Activated T-cell treated with anti-CD3 and anti-CD28 coated beads for 1 hour (primary cell): ENCODE measurements around the gene DIPK2A.

Experiments
- DNase-seq: peaks from one replicate; pipeline ENCODE4 v3.0.0-alpha.2; 2020; ENCODE audit warnings: low read depth

The DIPK2A gene

DNA sequence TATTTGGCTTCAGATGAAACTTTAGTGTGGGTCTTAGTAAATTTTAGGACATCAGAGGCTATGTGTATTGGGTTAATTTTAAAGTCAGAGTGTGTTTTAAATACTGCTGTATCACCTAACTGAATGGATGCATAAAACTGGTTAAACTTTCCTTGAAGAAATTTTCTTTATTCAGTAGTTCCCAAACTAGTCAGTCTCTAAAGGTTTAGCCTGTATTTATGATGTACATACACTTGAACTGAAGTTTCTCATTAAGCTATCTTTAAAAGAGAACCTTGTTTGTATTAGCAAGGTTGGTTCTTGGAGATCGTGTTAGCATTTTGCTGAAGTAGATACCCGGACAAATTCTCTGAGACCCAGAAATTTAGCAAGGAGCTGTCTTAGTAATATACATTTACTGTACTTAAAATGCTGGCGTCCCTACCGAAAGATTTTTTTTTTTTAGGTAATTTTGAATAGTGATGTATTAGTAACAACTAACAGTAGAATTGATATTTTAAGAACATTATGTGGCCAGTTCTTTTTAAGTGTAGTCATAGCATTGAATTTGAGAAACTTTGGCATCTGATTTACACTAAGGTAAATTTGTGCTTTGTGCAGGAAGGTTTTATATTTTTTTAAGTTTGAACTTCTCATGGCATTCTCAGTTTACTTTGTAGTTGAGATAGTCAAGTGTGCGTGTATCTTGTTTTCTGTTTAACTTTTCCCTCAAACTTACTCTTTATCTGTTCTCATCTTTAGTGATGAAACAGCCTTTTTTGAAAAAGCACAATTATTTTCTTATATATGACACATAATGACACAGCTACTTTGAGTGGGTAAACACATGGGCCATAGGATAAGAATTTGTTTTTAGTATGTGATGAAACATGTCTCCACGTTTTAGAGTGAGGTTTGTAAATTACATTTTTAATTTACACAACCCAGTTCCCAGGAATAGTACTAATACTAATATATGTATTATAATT, 2.9 kb downstream of the DIPK2A start:
- DNase-seq: no peak

DNA sequence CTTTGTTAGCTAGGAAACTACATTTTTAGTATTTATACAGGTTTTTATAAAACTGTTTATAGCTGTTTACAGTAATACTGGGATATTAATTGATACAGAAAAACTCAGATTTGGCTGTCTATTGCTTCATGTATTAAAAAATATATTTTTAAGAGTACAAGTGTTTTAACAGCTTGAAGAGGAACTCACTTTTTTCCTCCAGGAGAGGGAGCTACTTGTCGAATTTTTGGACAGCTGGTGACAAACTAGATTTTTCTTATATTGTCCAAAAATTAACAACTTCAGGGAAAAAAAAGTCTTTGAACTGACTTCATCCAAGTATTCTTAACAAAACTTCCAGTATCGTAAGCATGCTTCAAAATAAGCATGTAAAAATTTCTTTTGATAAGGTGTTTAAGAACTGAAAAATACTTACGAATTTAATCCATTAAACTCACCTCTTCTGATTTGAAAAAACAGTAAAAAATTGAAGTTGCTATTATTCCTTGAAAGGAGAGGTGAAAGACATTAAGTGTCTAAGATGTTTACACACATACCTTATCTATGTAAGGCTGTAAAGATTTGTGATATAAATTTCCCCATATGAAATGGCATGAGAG, 4.0 kb downstream of the DIPK2A start:
- no peak for DNase-seq

DNA sequence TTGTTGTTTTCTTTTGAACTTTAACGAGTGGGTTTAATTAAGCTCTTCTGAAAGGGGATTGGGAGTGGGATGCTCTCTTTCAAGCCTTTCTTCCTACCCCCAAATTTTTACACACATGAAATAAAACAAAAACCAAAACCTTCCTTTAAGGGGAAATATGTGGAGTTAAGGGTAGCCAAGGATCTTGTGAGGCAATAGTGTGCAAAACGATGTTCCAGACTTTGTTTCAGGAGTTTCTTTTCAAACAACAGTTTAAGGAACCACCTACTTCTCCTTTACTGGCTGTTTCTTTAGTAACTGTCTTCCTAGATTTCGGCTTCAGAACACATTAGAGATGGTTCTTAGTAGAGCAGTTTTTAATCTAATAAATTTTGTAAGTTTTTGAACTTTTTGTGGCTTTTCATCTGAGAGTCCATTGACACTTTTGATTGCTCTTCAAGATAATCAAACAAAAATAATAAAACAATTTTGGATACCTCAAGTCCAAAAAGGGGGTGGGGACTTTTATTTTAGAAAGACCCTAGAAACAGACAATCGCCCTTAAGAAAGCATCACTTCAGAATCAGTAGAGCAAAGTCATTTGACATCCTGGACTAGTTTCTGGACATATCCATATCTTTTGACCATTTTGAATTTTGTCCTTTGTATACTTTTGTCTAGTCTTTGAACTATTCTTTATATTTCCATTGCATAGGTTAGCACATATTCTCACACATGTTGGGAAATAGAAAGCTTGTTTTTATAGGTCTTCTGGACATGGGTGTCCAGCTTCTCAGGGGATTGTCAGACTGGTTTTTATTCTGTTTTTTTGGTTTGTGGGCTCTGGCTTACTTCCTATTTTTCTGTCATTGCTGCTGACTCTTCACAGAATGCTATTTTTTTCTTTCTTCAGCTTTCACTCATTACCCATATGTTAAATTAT, 6.0 kb downstream of the DIPK2A start:
- no peak for DNase-seq

DNA sequence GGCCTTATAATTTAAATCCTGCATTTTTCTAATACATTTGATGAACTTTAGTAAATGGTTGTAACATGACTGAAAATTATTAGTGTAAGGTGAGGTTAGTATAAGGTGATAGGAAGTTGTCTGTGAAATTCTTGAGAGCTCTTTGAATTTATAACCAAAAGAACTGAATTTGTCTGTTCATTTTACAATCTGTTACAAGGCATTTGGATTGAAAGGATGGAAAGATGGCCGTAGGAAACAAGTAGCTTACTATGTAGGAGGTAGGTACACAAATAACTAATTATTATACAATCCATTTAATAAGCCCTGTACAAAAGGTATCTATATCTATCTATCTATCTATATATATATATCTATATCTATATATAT, 6.6 kb downstream of the DIPK2A start:
- DNase-seq: no peak

DNA sequence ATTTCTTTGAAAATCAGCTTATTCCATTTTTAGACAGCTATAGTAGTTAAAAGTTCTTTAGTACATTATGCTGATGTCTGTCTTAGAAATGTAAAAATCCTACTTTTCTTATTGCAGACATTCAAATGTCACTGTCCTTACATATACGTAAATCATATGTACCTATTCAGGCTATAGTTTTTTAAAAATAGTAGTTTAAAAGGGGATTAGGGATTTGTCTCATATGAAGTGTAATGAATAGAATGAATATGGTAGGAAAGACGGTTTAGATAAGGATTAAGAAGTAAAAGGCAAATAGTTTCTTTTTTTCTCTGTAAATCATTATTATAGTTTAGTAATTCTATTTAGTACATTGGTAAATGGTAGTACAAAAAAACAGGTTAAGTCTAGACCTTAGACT, 7.4 kb downstream of the DIPK2A start:
- DNase-seq: no peak

DNA sequence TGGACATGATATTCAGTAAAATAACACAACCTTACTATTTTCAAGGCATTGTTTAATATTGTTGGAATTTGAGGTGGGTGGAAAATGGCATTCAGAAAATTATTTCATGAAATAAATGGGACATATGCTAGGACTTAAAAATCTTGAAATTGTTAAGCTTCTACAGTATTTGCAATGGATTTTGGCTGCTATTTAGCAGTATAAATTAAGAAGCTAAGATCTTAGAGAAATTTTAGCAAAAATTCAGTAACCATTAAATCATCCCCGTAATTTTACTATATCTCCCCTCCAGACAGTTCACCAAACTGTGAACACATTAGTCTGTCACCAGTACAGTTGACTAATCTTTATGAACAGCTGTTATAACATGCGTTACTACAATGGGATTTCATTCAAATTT, 8.2 kb downstream of the DIPK2A start:
- no peak for DNase-seq

DNA sequence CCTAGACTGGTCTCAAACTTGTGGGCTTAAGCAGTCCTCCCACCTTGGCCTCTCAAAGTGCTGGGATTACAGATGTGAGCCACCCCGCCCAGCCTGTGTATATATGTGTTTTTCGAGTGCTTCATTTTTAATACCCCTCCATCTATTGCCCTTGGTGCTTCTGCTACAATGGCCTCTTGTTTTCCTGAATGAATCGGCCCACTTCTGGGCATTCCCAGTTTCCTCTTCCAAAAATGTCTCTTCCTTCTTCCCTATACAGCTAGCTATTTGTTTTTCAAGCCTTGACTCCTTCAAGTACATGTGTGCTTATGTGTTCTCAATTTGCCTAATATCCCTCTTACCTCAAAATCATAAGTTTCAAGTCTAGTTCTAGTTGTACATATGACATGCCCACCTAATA, 16.7 kb downstream of the DIPK2A start:
- DNase-seq: no peak

DNA sequence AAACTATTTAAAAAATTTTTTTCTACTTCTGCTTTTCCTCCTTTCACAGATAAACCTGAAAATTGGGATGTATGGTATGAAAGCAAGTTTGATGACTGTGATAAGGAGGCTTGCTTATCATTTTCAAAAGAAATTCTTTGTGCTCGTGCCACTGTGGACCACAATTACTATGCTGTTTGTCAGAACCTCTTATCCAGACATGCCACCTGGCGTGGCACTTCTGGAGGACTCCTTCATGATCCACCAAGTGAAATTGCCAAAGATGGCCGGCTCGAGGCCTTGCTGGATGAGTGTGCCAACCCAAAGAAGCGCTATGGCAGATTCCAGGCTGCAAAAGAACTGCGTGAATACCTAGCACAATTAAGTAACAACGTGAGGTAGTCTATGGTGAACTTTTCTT, 17.8 kb downstream of the DIPK2A start:
- no peak for DNase-seq

DNA sequence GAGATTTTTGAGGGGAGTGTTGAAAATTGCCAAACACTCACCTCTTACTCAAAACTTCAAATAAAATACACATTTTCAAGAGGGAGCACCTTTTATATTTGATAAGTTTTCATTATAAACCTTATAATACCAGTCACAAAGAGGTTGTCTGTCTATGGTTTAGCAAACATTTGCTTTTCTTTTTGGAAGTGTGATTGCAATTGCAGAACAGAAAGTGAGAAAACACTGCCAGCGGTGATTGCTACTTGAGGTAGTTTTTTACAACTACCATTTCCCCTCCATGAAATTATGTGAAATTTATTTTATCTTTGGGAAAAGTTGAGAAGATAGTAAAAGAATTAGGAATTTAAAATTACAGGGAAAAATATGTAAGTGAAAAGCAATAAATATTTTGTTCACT, 20.1 kb downstream of the DIPK2A start:
- DNase-seq: no peak

DNA sequence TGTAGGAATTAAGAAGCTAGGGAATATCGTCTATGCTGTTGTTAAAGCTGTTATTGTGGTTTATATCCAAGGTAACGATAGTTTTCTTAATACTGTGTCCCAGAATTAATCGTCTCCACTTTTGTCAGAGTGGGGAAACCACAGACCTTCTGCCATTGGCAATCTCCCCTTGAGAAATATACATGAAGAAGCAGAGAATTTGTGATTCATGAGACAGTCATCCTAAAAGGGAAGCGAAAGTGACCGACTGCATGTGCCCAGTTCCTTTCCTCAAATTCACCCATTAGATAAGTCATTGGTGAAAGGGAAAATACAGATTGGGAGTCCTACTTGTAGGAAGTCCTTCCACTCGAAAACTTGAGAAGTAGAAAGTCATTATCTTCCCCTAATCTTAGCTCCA, 26.6 kb downstream of the DIPK2A start:
- no peak for DNase-seq

DNA sequence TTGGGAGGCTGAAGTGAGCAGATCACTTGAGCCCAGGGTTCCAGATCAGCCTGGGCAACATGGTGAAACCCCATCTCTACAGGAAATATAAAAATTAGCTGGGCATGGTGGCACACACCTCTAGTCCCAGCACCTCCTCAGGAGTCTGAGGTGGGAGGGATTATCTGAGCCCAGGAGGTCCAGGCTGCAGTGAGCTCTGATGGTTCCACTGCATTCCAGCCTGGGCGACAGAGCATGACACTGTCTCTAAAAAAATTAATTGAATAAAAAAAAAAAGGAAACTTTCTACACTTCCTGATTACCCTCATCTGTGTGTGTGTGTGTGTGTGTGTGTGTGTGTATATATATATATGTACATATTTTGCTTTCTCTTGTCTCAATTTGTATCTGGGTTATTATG, 31.4 kb downstream of the DIPK2A start:
- DNase-seq: no peak

DNA sequence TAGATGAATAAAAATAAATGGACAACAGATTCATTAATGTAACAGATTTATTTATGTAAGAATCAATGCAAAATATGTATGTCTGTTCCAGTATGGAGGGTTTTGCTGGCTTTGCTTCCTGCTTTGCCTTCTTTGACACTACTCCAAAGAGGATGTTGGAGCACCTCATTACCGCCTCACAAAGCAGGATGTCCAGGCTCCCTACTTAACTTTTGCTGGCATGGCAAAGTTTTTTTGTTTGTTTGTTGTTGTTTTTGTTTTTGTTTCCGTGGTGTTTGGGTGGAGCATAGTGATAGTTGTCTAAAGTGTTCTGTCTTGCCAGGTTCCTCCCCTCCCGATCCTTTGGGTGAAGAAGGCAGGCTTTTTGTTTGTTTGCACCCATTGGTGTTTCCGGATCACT, 38.7 kb downstream of the DIPK2A start:
- no peak for DNase-seq

DNA sequence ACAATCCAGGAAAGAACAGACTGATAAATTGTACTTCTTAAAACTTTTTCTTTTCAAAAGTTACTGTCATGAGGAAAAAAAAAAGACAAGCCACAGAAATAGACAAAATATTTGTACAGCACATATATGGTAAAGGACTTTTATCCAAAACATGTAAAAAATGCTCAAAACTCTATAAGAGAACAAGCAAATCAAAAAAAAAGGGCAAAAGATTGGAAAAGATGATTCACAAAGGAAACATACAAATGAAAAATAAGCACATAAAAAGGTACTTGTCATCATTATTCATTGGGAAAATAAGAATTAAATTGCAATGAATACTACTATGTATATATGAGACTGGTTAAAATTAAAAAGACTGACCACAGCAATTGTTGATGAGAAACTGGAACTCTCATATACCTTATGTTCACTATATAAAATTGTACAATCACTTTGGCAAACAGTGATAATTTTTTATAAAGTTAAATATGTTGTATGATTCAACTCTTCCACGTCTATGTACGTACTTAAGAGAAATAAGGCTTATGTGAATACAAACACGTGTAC, 39.7 kb downstream of the DIPK2A start:
- DNase-seq: no peak

DNA sequence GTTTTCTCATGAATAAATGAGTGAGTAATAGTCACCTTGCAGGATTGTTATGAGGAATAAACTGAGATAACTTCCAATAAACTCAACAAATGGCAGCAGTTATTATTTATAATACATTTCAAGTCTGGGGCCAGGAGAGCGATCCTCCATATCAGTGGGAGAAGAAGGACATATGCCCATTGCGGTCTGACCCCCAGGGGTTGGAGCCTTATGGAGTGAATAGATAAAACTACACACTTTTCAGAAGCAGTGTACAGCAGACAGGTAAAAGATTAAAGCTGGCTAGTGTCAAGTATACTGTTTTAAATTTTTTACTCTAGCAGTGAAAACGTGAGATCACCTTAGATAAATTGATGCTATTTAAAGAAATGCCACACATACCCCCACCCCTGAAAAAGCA, 43.5 kb downstream of the DIPK2A start:
- no peak for DNase-seq

DNA sequence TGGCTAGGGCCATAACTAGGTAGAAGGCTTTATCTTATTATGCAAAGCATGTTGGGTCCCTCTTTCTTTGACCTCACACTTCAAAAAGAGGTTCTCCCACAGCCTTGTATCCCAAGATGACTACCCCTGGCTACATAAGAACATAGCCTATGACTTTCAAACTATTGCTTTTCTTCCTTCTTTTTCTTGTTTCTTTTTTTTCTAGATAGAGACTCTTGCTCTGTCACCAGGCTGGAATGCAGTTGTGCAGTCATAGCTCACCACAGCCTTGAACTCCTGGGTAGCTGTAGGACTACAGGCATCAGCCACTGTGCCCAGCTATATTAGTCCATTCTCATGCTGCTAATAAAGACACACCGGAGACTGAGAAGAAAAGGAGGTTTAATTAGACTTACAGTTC, 47.2 kb downstream of the DIPK2A start:
- no peak for DNase-seq
